ENCODE data around the gene NTN3.
A peak's percentile ranks its signal among the peaks of the same experiment; 100 is the strongest.

NTN3 gene

GRCh38 chr16:2466667-2467527 lies 4.2 kb upstream of the NTN3 start:
- H3K4me3 ChIP-seq (ENCODE audit: low read depth, low read length) = no peak overlapping the region
- no peak for TF ChIP-seq CTCF (conservative IDR thresholded peaks at IDR 0.05; ENCODE audit: low read depth, low read length)
- no peak for DNase-seq (ENCODE audit: low read depth)

- DNase-seq (ENCODE audit: low read depth) = peak; percentile 53
- peak; percentile 12 for TF ChIP-seq CTCF (conservative IDR thresholded peaks at IDR 0.05; ENCODE audit: low read depth, low read length)
- H3K4me3 ChIP-seq (ENCODE audit: low read depth, low read length) = peak overlapping the region; percentile 50
These were observed 3.4 kb upstream of the NTN3 start for GRCh38 chr16:2467528-2468232.

GRCh38 chr16:2468233-2468724 lies 2.8 kb upstream of the NTN3 start:
- peak overlapping the region; percentile 50 for H3K4me3 ChIP-seq (ENCODE audit: low read depth, low read length)
- no peak for TF ChIP-seq CTCF (conservative IDR thresholded peaks at IDR 0.05; ENCODE audit: low read depth, low read length)
- DNase-seq (ENCODE audit: low read depth) = no peak

GRCh38 chr16:2468725-2469398 lies 2.2 kb upstream of the NTN3 start:
- no peak overlapping the region for H3K4me3 ChIP-seq (ENCODE audit: low read depth, low read length)
- DNase-seq (ENCODE audit: low read depth) = no peak
- TF ChIP-seq CTCF (conservative IDR thresholded peaks at IDR 0.05; ENCODE audit: low read depth, low read length) = no peak

- DNase-seq (ENCODE audit: low read depth) = no peak
- no peak overlapping the region for H3K4me3 ChIP-seq (ENCODE audit: low read depth, low read length)
- no peak for TF ChIP-seq CTCF (conservative IDR thresholded peaks at IDR 0.05; ENCODE audit: low read depth, low read length)
These were observed 1.5 kb upstream of the NTN3 start for GRCh38 chr16:2469399-2470233.

- no peak overlapping the region for H3K4me3 ChIP-seq (ENCODE audit: low read depth, low read length)
- no peak for TF ChIP-seq CTCF (conservative IDR thresholded peaks at IDR 0.05; ENCODE audit: low read depth, low read length)
- no peak for DNase-seq (ENCODE audit: low read depth)
These were observed 879 bp upstream of the NTN3 start for GRCh38 chr16:2470234-2470601.

Data from choroid plexus epithelial cell (primary cell).